Stimulated activated CD8-positive, alpha-beta memory T cell treated with anti-CD3 and anti-CD28 coated beads, Interleukin-4, amount 100 ng/mL, for 4 hours (primary cell): ENCODE measurements around the gene NECTIN1.

Source experiments
- DNase-seq, 2 donors: peaks; one replicate each; pipeline ENCODE4 v3.0.0-alpha.2; 2020; ENCODE audit warnings: low read depth in 2 of 2, low spot score in 1 of 2

NECTIN1 gene

GRCh38 chr11:119694334-119694733 lies 34.7 kb downstream of the NECTIN1 start:
- DNase-seq: no peak

- DNase-seq: no peak
Measured at GRCh38 chr11:119693253-119693815, 35.7 kb downstream of the NECTIN1 start.

GRCh38 chr11:119692540-119692820 lies 36.5 kb downstream of the NECTIN1 start:
- DNase-seq: no peak

- no peak for DNase-seq
Measured at GRCh38 chr11:119691701-119692539, 37.1 kb downstream of the NECTIN1 start.

- no peak for DNase-seq
Measured at GRCh38 chr11:119691020-119691666, 37.9 kb downstream of the NECTIN1 start.

GRCh38 chr11:119689302-119689701 lies 39.7 kb downstream of the NECTIN1 start:
- DNase-seq: no peak

GRCh38 chr11:119688356-119688755 lies 40.6 kb downstream of the NECTIN1 start:
- no peak for DNase-seq

GRCh38 chr11:119687373-119688046 lies 41.5 kb downstream of the NECTIN1 start:
- no peak for DNase-seq

GRCh38 chr11:119686177-119686882 lies 42.7 kb downstream of the NECTIN1 start:
- no peak for DNase-seq

GRCh38 chr11:119685111-119685746 lies 43.8 kb downstream of the NECTIN1 start:
- DNase-seq: no peak

- DNase-seq: no peak
Measured at GRCh38 chr11:119684361-119685110, 44.5 kb downstream of the NECTIN1 start.

- no peak for DNase-seq
Measured at GRCh38 chr11:119683783-119684182, 45.2 kb downstream of the NECTIN1 start.

GRCh38 chr11:119681361-119681910 lies 47.6 kb downstream of the NECTIN1 start:
- DNase-seq: no peak

GRCh38 chr11:119680541-119681360 lies 48.2 kb downstream of the NECTIN1 start:
- DNase-seq: no peak

GRCh38 chr11:119679346-119679745 lies 49.7 kb downstream of the NECTIN1 start:
- no peak for DNase-seq

- DNase-seq: no peak
Measured at GRCh38 chr11:119678351-119678750, 50.6 kb downstream of the NECTIN1 start.

- no peak for DNase-seq
Measured at GRCh38 chr11:119677840-119678239, 51.2 kb downstream of the NECTIN1 start.

GRCh38 chr11:119676461-119677020 lies 52.5 kb downstream of the NECTIN1 start:
- DNase-seq: no peak
